ENCODE measurements around the gene TTC24.
A peak's percentile ranks its signal among the peaks of the same experiment; 100 is the strongest.
"Not testable (repeated sequence)": the region's sequence is repeated elsewhere in the genome, so short reads cannot be mapped to it uniquely, and the experiment has no call there.

Gene TTC24

GRCh38 chr1:156589546-156589945, 10.0 kb downstream of the TTC24 start:
- no peak for DNase-seq

- DNase-seq = peak; percentile 48
These were observed 11.0 kb downstream of the TTC24 start for GRCh38 chr1:156590326-156591180.

GRCh38 chr1:156591181-156591431, 11.6 kb downstream of the TTC24 start:
- DNase-seq = no peak

GRCh38 chr1:156591432-156592157, 12.1 kb downstream of the TTC24 start, which contains the start of gene NAXE:
TSS of gene NAXE (plus strand) at chr1:156591776. CDS start at chr1:156591805, 29 bp downstream.
- peak; percentile 88 for DNase-seq

GRCh38 chr1:156592158-156592909, 12.8 kb downstream of the TTC24 start:
- DNase-seq = peak; percentile 48

GRCh38 chr1:156592910-156593660, 13.6 kb downstream of the TTC24 start:
- peak; percentile 38 for DNase-seq

GRCh38 chr1:156593661-156593989, 14.1 kb downstream of the TTC24 start:
- DNase-seq = peak; percentile 21

- no peak for DNase-seq
These were observed 14.7 kb downstream of the TTC24 start for GRCh38 chr1:156594190-156594589.

- no peak for DNase-seq
These were observed 15.5 kb downstream of the TTC24 start for GRCh38 chr1:156595016-156595415.

- no peak for DNase-seq
These were observed 16.9 kb downstream of the TTC24 start for GRCh38 chr1:156596426-156596825.

GRCh38 chr1:156598125-156598524, 18.6 kb downstream of the TTC24 start:
- DNase-seq = no peak

GRCh38 chr1:156598731-156599432, 19.4 kb downstream of the TTC24 start:
- DNase-seq = no peak

- DNase-seq = no peak
These were observed 20.3 kb downstream of the TTC24 start for GRCh38 chr1:156599811-156600210.

- DNase-seq = no peak
These were observed 21.2 kb downstream of the TTC24 start for GRCh38 chr1:156600733-156601121.

- DNase-seq = peak; percentile 92
These were observed 21.8 kb downstream of the TTC24 start, which contains the start of gene GPATCH4 for GRCh38 chr1:156601122-156601830. TSS of gene GPATCH4 (minus strand) at chr1:156601479.

- no peak for DNase-seq
These were observed 22.4 kb downstream of the TTC24 start for GRCh38 chr1:156601892-156602291.

GRCh38 chr1:156602557-156602993, 23.1 kb downstream of the TTC24 start:
- peak; percentile 47 for DNase-seq

- DNase-seq = not testable (repeated sequence)
These were observed 27.8 kb downstream of the TTC24 start for GRCh38 chr1:156607344-156607743.

- DNase-seq = peak; percentile 82
These were observed 28.6 kb downstream of the TTC24 start for GRCh38 chr1:156608036-156608674.

- no peak for DNase-seq
These were observed 29.5 kb downstream of the TTC24 start for GRCh38 chr1:156608981-156609380.

- DNase-seq = not testable (repeated sequence)
These were observed 30.5 kb downstream of the TTC24 start for GRCh38 chr1:156610072-156610471.
